C4-2B (cell line): ENCODE data around the gene TMUB1.

Experiments
- CTCF ChIP-seq: fragments of 450-650 bp; conservative IDR thresholded peaks from 2 replicates; pipeline ENCODE4 v1.5.1; 2017; ENCODE audit warnings: mild to moderate bottlenecking
- ZFX ChIP-seq: fragments of 450-650 bp; IDR thresholded peaks from 2 replicates; pipeline ENCODE4 v1.6.1; 2017

GRCh38 chr7:151079199-151079910 lies 3.9 kb downstream of the TMUB1 start:
- TF ChIP-seq CTCF: no peak
- TF ChIP-seq ZFX: no peak
